PC-9 (cell line): ENCODE results near the gene RPS6KA5. TPM values are rescaled to one million over a fixed set of nuclear protein-coding genes. Genes with fewer than 3 reads are reported as not detected.
"Not testable (repeated sequence)": the region's sequence is repeated elsewhere in the genome, so short reads cannot be mapped to it uniquely, and the experiment has no call there.

Experiments
- BruUV-seq: library from RNA; stranded (reverse); fragments of 400-500 nt; replicated peaks from 2 replicates; lab custom pipeline; 2021; lab: Mats Ljungman, UMichigan
- CTCF ChIA-PET: fragments of 300-600 bp; sonication (Branson Sonifier 250); formaldehyde crosslinking; loops from one replicate; lab custom pipeline; 2022; ENCODE audit warnings: antibody characterized with exemption; lab: Charles Lee
- POLR2A ChIA-PET: fragments of 300-600 bp; sonication (Branson Sonifier 250); formaldehyde crosslinking; loops from one replicate; lab custom pipeline; 2022; ENCODE audit warnings: antibody characterized with exemption; ENCODE audit not compliant: unreplicated experiment; lab: Charles Lee
- DNase-seq, 2 experiments: peaks; one replicate each; pipeline versions ENCODE4 v3.0.0 to v3.0.0-alpha.2; 2015 to 2022; ENCODE audit warnings: mixed read lengths in 1 of 2
- H2AFZ ChIP-seq: fragments of 200-600 bp; sonication (generic); 2 replicates; pipeline ENCODE4 v1.8.1; 2017; ENCODE audit warnings: antibody characterized with exemption
- H3F3A ChIP-seq: fragments of 200-600 bp; sonication (generic); 2 replicates; pipeline ENCODE4 v1.8.1; 2017; ENCODE audit warnings: antibody characterized with exemption, mild to moderate bottlenecking, low read depth; ENCODE audit not compliant: insufficient read depth
- H3K27ac ChIP-seq: fragments of 200-600 bp; sonication (generic); 2 replicates; pipeline ENCODE4 v1.6.1; 2016; ENCODE audit warnings: mixed run types
- H3K27me3 ChIP-seq: fragments of 200-600 bp; sonication (generic); 2 replicates; pipeline ENCODE4 v1.6.1; 2016; ENCODE audit warnings: low read depth, mixed run types; ENCODE audit not compliant: insufficient read depth
- H3K36me3 ChIP-seq: fragments of 200-600 bp; sonication (generic); 2 replicates; pipeline ENCODE4 v1.6.1; 2016; ENCODE audit warnings: low read depth, mixed run types
- H3K4me1 ChIP-seq: fragments of 200-600 bp; sonication (generic); replicated peaks from 2 replicates; pipeline ENCODE4 v1.6.1; 2016; ENCODE audit warnings: mixed run types; ENCODE audit not compliant: insufficient read depth
- H3K4me2 ChIP-seq: fragments of 200-600 bp; sonication (generic); 2 replicates; pipeline ENCODE4 v1.6.1; 2017; ENCODE audit warnings: mixed run types
- H3K4me3 ChIP-seq: fragments of 200-600 bp; sonication (generic); 2 replicates; pipeline ENCODE4 v1.6.1; 2016; ENCODE audit warnings: mixed run types
- H3K79me2 ChIP-seq: fragments of 200-600 bp; sonication (generic); 2 replicates; pipeline ENCODE4 v1.6.1; 2017; ENCODE audit warnings: low read depth, mixed run types
- H3K9me2 ChIP-seq: fragments of 200-600 bp; sonication (generic); 2 replicates; pipeline ENCODE4 v1.8.1; 2017; ENCODE audit warnings: mild to moderate bottlenecking; ENCODE audit not compliant: insufficient read depth
- H3K9me3 ChIP-seq: fragments of 200-600 bp; sonication (generic); 2 replicates; pipeline ENCODE4 v1.8.1; 2016; ENCODE audit warnings: low read depth; ENCODE audit not compliant: insufficient read depth
- H4K20me1 ChIP-seq: fragments of 200-600 bp; sonication (generic); 2 replicates; pipeline ENCODE4 v1.8.1; 2017; ENCODE audit not compliant: insufficient read depth
- EZH2 ChIP-seq: fragments of 200-600 bp; sonication (generic); IDR thresholded peaks from 2 replicates; pipeline ENCODE4 v1.8.0; 2017; ENCODE audit warnings: antibody characterized with exemption, low read depth
- intact Hi-C: fragments of 100-400 bp; cut with micrococcal nuclease; formaldehyde crosslinking; loops from one replicate; pipeline ENCODE4 v1.10.0; 2022; ENCODE audit not compliant: unreplicated experiment
- total RNA-seq: library from RNA; stranded (reverse); gene quantifications from 2 replicates; pipeline ENCODE4 v1.2.3, GENCODE V29; 2021
- TF ChIP-seq, protein P1 (sequence below): fragments of 200-600 bp; sonication (generic); conservative IDR thresholded peaks from 2 replicates; pipeline ENCODE4 v1.6.1; 2017; ENCODE audit warnings: mixed run types, antibody characterized with exemption, mild to moderate bottlenecking, moderate library complexity

Gene RPS6KA5
- total RNA-seq, 1 experiment from 2014 or later: 3.5 TPM

DNA sequence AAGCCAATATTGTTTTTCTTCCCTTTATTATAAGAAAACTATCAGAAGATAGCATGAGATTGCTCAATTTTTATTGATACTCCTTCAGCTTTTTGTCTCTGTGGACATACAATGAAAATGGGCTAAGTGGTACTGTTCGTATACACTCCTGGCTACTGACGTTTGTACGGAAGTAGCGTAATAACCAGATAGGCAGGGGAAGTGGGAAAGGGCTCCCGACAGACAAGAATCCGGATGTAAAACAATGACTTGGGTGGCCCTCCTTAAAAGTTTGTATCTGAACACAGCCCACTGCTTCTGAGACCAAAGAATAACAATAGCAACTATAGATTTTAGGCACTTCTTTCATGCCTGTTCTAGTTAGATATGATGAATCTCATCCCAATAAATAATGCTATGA is 99.6 kb downstream of the RPS6KA5 start:
- BruUV-seq: no TSS peak
- no peak overlapping the region for H3K4me3 ChIP-seq
- no peaks in the 10 kb centered on the region for H3K9me2 ChIP-seq
- intact Hi-C loops: no loop called here
- H4K20me1 ChIP-seq: no peaks in the 10 kb centered on the region
- no peak overlapping the region for H2AFZ ChIP-seq
- H3F3A ChIP-seq: no peaks in the 10 kb centered on the region
- H3K9me3 ChIP-seq: 0 out of 2 replicates have a peak, but pooled peaks cover 1% of the 10 kb centered on the region
- H3K36me3 ChIP-seq: no peaks in the 10 kb centered on the region
- no peak overlapping the region for H3K4me2 ChIP-seq
- ChIA-PET POLR2A (interaction anchor here (0.6 kb wide), 1 partner anchor 110 kb away, joined by 3 read pairs; no protein-coding TSS in a partner anchor), CTCF (no interaction called here)
- TF ChIP-seq, protein P1, sequence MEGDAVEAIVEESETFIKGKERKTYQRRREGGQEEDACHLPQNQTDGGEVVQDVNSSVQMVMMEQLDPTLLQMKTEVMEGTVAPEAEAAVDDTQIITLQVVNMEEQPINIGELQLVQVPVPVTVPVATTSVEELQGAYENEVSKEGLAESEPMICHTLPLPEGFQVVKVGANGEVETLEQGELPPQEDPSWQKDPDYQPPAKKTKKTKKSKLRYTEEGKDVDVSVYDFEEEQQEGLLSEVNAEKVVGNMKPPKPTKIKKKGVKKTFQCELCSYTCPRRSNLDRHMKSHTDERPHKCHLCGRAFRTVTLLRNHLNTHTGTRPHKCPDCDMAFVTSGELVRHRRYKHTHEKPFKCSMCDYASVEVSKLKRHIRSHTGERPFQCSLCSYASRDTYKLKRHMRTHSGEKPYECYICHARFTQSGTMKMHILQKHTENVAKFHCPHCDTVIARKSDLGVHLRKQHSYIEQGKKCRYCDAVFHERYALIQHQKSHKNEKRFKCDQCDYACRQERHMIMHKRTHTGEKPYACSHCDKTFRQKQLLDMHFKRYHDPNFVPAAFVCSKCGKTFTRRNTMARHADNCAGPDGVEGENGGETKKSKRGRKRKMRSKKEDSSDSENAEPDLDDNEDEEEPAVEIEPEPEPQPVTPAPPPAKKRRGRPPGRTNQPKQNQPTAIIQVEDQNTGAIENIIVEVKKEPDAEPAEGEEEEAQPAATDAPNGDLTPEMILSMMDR: no peak
- H3K27ac ChIP-seq: no peak overlapping the region
- H3K27me3 ChIP-seq: no peaks in the 10 kb centered on the region
- DNase-seq: no peak
- no peaks in the 10 kb centered on the region for H3K79me2 ChIP-seq
- no peaks in the 10 kb centered on the region for H3K4me1 ChIP-seq

DNA sequence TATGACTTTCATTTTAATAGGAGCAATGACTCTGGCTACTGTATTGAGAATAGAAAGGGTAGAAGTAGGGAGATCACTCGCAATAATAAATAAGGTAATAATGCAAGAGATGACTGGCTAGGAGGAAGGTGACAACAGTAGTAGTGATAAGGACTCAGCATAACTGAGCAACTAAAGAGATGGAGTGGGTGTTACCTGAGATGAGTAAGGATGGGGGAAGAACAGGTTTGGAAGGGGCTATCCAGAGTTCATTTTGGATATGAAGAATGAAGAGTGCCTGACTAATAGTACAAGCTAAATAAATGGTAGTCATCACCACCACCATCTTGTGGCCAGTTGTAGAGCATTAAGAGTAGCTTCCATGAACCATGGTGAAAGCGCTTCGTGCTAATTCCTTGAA is 101.1 kb downstream of the RPS6KA5 start:
- no peaks in the 10 kb centered on the region for H3K4me1 ChIP-seq
- no peak overlapping the region for H3K27ac ChIP-seq

DNA sequence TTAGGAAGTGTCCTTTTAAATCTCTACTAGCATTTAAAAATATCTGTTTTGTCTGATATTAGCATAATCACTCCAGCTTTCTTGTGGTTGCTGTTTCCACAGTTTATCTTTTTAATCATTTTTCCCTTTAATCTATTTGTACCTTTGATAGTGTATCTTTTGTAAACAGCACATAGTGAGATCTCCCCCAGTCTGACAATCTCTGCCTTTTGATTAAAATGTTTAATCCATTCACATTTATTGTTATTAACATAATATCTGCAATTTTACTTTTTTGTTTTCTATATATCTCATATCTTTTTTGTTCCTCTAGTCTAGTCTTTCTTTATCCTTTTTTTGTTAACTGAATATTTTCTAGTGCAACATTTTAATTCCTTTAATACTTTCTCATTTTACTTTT is 104.2 kb downstream of the RPS6KA5 start:
- Histone ChIP-seq H3K36me3 (no peaks in the 10 kb centered on the region), H3K79me2 (no peaks in the 10 kb centered on the region), H4K20me1 (no peaks in the 10 kb centered on the region), H3K27ac (no peak overlapping the region), H3F3A (peaks cover 6% of the 10 kb centered on the region; the same call in 1 of the 2 replicates), H3K9me2 (no peaks in the 10 kb centered on the region), H3K27me3 (no peaks in the 10 kb centered on the region), H3K4me2 (no peak overlapping the region), H2AFZ (no peak overlapping the region), H3K4me3 (no peak overlapping the region), H3K4me1 (no peaks in the 10 kb centered on the region), H3K9me3 (peaks cover 12% of the 10 kb centered on the region; the same call in 1 of the 2 replicates)
- DNase-seq: no peak
- intact Hi-C loops: no loop called here
- no peak for TF ChIP-seq EZH2
- TF ChIP-seq, protein P1: no peak
- no TSS peak for BruUV-seq
- CTCF ChIA-PET: no interaction called here
- POLR2A ChIA-PET: no interaction called here

More for the DNA sequence above, 101.1 kb downstream of the RPS6KA5 start:
- TF ChIP-seq, protein P1: no peak
- no peak for TF ChIP-seq EZH2
- no peak overlapping the region for H3K4me2 ChIP-seq
- H3K9me2 ChIP-seq: no peaks in the 10 kb centered on the region
- H3K27me3 ChIP-seq: no peaks in the 10 kb centered on the region
- DNase-seq: no peak
- no peak overlapping the region for H3K4me3 ChIP-seq
- no peaks in the 10 kb centered on the region for H3K79me2 ChIP-seq
- no peak overlapping the region for H2AFZ ChIP-seq
- POLR2A ChIA-PET: no interaction called here
- H3F3A ChIP-seq: peaks cover 1% of the 10 kb centered on the region; the same call in 1 of the 2 replicates
- no peaks in the 10 kb centered on the region for H3K36me3 ChIP-seq
- intact Hi-C loops: no loop called here
- CTCF ChIA-PET: no interaction called here
- no TSS peak for BruUV-seq
- H4K20me1 ChIP-seq: no peaks in the 10 kb centered on the region
- H3K9me3 ChIP-seq: peaks cover 12% of the 10 kb centered on the region; the same call in 1 of the 2 replicates

DNA sequence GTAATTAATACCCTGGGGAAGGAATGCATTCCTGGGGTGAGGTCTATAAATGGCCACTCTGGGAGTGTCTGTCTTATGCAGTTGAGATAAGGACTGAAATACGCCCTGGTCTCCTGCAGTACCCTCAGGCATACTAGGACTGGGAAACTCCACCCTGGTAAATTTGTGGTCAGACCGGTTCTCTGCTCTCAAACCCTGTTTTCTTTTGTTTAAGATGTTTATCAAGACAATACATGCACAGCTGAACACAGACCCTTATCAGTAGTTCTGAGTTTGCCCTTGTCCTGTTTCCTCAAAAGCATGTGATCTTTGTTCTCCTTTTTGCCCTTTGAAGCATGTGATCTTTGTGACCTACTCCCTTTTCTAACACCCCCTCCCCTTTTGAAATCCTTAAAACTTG is 106.8 kb downstream of the RPS6KA5 start:
- H3K9me3 ChIP-seq: peaks cover 12% of the 10 kb centered on the region; the same call in 1 of the 2 replicates
- H4K20me1 ChIP-seq, H3K4me2 ChIP-seq, H3F3A ChIP-seq, H3K4me1 ChIP-seq, H3K79me2 ChIP-seq, H3K36me3 ChIP-seq, intact Hi-C loops, BruUV-seq, H3K4me3 ChIP-seq, H2AFZ ChIP-seq, CTCF ChIA-PET, POLR2A ChIA-PET, H3K9me2 ChIP-seq, H3K27ac ChIP-seq, H3K27me3 ChIP-seq: not testable (repeated sequence)
- DNase-seq: peak; percentile 1 to 41
